A549 (cell line): ENCODE measurements around the gene NUMB.

ENCODE experiments used
- CTCF ChIP-seq: fragments of >200 bp; sonication (Bioruptor Twin); formaldehyde crosslinking; IDR thresholded peaks from 3 replicates; pipeline ENCODE4 v1.5.1; 2016
- ELK1 ChIP-seq: fragments of 150-350 bp; IDR thresholded peaks from 2 replicates; pipeline ENCODE4 v1.6.1; 2014; ENCODE audit warnings: low read depth, mild to moderate bottlenecking, low read length
- ESRRA ChIP-seq: fragments of 150-350 bp; IDR thresholded peaks from 2 replicates; pipeline ENCODE4 v1.6.1; 2014; ENCODE audit warnings: mild to moderate bottlenecking, low read length, borderline replicate concordance
- JUN ChIP-seq, 2 experiments: fragments of >200 bp; sonication (Bioruptor Twin); formaldehyde crosslinking; IDR thresholded peaks; 2 replicates in 1 of 2; 3 replicates in 1 of 2; pipeline ENCODE4 v1.6.1; 2016 to 2017
- MAX ChIP-seq: IDR thresholded peaks from 2 replicates; pipeline ENCODE4 v1.6.1; 2012
- MAZ ChIP-seq: fragments of 150-350 bp; IDR thresholded peaks from 2 replicates; pipeline ENCODE4 v1.6.1; 2014; ENCODE audit warnings: antibody characterized with exemption, low read depth, low read length, borderline replicate concordance
- POLR2A ChIP-seq: IDR thresholded peaks from 2 replicates; pipeline ENCODE4 v1.6.1; 2012; ENCODE audit warnings: mild to moderate bottlenecking, low read length
- POLR2AphosphoS2 ChIP-seq: conservative IDR thresholded peaks from 2 replicates; pipeline ENCODE4 v1.6.1; 2012; ENCODE audit warnings: low read length, improper control_type of control experiment, inconsistent platforms
- REST ChIP-seq: fragments of 200-600 bp; sonication (generic); IDR thresholded peaks from 2 replicates; pipeline ENCODE4 v1.6.1; 2016; ENCODE audit warnings: antibody characterized with exemption, mild to moderate bottlenecking, moderate library complexity
- SMC3 ChIP-seq: fragments of >200 bp; sonication (Bioruptor Twin); formaldehyde crosslinking; IDR thresholded peaks from 3 replicates; pipeline ENCODE4 v1.6.1; 2018; ENCODE audit warnings: inconsistent platforms
- ZFP36 ChIP-seq: fragments of 450-650 bp; IDR thresholded peaks from 2 replicates; pipeline ENCODE4 v1.6.1; 2014; ENCODE audit warnings: borderline replicate concordance; ENCODE audit not compliant: partially characterized antibody

- TF ChIP-seq CTCF (no peak), MAZ (no peak), REST (no peak), MAX (no peak), SMC3 (no peak), POLR2AphosphoS2 (no peak), ESRRA (no peak), ELK1 (no peak), ZFP36 (no peak), JUN (IDR thresholded peaks at IDR 0.05) (no peak), POLR2A (no peak)
Measured at GRCh38 chr14:73489481-73490175, 31.3 kb upstream of the NUMB start.
